DMS114 treated with DMSO at 0.1 percent for 48 hours (cell line): ENCODE data around the gene ASTN1.

Experiments used
- DNase-seq: peaks from one replicate; lab custom pipeline; 2025; ENCODE audit not compliant: unreplicated experiment; lab: John Stamatoyannopoulos, UW

Gene ASTN1

GRCh38 chr1:176996456-176997090 lies 167.9 kb downstream of the ASTN1 start:
- DNase-seq: no peak

DNA sequence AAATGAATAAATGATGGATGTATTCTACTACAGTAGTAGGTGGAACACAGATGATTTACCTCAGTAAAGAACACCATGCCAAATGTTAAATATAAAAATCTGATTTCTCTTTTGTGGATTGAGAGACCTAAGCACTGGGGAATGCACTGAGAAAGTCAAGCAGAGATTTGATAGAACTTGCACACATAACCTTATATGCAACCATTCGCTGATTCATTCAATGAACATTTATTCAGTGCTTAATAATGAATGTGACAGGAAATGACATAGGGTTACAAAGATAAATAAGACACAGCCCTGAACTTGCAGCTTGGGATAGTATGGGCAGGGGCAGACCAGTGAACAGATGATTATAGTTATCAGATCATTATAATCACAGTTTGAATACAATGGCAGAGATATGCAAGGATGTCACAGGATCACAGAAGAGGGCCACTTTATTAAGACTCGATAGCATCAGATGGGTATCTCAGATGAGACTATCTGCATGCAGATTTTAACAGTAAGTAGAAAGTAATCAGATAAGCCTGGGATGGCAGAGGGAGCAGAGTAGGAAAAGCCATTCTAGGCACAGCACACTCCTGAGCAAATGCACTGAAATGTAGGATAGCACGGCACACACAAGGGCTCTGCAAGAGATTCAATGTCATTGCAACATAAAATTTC lies 169.4 kb downstream of the ASTN1 start:
- no peak for DNase-seq

GRCh38 chr1:176993587-176993986 lies 170.9 kb downstream of the ASTN1 start:
- no peak for DNase-seq

GRCh38 chr1:176989754-176990153 lies 174.8 kb downstream of the ASTN1 start:
- DNase-seq: no peak

GRCh38 chr1:176989023-176989422 lies 175.5 kb downstream of the ASTN1 start:
- DNase-seq: no peak

- no peak for DNase-seq
These were observed 177.5 kb downstream of the ASTN1 start for GRCh38 chr1:176987016-176987415.

GRCh38 chr1:176983731-176984130 lies 180.8 kb downstream of the ASTN1 start:
- no peak for DNase-seq

DNA sequence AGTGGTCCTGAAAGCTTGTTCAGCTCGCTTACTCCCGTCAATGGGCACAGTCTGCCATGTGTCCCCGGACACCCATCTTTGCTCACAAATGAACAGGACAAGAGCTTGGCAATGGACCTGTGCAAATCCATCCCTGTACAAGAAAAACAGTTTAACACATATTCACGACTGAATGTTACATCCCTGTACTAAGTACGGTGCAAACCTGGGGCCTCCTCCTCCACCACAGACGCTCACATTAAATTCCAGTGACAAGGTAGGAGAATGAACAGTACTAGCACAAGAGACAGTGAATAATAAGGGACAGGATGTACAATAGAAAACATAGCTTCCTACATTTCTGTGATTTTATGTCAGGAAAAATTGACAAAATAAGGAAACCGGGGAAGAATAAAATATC lies 187.7 kb downstream of the ASTN1 start:
- DNase-seq: no peak

DNA sequence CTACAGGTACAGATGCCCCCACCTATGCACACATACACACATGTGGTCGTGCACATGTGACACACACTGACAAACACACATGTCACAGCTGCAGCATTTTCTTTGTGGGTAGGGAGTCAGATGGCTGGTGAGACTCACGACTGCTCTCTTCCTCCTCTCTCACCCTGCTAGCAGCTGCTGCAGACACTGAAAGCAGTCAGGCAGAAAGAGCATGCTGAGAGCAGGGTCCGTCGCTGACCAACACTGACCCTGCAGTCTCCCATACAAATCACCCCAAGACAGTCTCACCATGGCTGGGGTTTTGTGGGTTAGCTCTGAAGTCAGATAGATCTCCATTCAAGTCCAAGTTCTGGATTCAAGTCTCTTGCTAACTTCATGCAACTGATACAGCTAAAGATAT lies 188.3 kb downstream of the ASTN1 start:
- no peak for DNase-seq

GRCh38 chr1:176964687-176965086 lies 199.8 kb downstream of the ASTN1 start:
- no peak for DNase-seq

DNA sequence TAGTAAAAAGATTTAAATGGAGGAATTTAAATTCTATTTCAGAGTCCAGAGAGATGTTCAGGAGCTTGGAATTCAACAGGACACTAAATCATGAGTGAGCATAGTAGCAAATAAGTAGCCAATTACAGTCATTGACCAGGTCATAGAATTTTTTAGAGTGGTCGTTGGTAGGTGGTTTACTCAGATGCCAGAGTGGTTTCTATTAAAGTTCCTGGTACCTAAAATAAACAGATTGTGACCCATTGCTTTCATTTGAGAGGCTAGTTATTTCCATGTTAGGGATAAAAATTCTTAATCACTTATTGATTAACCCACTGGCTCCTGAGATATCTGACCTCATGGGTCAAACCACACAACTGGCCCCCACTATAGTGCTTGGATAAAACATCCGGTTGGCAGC lies 201.3 kb downstream of the ASTN1 start:
- DNase-seq: no peak

GRCh38 chr1:176961678-176962077 lies 202.8 kb downstream of the ASTN1 start:
- no peak for DNase-seq

- DNase-seq: no peak
These were observed 205.2 kb downstream of the ASTN1 start for GRCh38 chr1:176959191-176959820.

DNA sequence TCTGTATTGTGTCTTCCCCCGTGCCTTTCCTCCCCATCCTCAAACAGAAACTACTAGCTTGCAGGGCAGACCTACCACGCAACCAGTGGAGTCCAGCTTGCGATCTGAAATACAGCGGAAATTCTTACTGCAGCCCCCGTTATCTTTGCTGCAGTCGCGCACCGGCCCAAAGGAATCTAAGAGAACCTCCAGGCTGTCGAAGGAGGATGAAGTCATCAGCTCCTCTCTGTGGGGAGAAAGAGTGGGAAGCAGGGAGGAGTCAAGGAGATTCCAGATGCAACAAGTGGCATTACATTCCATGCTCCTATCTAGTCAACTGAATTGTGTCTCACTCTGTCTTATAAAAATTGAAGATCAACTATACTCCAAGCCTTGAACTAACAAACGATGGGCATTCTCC lies 206.9 kb downstream of the ASTN1 start:
- DNase-seq: no peak

- no peak for DNase-seq
These were observed 210.3 kb downstream of the ASTN1 start for GRCh38 chr1:176954242-176954641.

GRCh38 chr1:176950736-176951324 lies 213.7 kb downstream of the ASTN1 start:
- no peak for DNase-seq

DNA sequence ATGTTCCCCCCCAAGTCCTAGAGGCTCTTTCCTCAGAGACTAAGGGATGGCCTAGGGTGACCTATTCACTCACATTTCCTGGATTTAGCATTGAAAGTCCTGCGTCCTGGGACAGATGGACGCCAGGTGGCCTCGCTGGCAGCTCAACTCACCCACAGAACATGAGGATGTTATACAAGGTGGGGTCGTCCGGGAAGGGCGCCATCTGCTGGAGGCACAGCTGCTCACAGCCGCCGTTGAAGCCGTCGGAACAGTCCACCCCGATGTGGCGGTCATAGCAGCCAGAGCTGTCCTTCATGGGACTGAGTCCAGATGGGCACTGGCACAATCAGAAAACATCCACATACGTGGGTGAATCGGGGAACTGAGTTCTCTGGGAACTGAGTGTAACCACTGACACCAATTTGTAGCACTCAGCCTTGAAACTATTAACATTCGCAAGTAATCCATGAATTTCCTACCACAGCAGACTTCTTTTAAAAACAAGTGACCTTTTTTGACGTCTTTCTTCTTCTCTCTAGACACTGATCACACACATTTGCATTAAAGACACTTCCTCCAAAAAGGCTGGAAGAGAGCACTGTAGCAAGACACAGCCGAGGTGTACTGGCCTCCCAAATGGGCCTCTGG lies 215.4 kb downstream of the ASTN1 start:
- peak; percentile 2 for DNase-seq

- DNase-seq: no peak
These were observed 219.9 kb downstream of the ASTN1 start for GRCh38 chr1:176944606-176945005.

DNA sequence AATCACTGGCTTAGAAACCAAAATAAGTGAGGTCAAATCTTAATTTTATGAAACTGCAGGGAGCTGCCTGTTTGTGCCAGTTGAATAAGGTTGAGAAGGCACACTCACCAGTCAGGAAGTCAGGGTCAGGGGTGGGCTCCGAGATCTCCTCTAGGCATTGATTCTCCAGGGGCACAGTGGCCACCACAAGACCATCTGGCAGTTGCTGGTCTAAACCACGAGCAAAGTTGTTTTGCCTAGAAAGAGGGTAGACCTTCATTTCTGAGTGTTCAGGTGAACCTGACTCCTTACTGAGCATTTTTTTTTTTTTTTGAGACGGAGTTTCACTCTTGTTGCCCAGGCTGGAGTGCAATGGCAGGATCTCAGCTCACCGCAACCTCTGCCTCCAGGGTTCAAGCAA lies 220.7 kb downstream of the ASTN1 start:
- no peak for DNase-seq

DNA sequence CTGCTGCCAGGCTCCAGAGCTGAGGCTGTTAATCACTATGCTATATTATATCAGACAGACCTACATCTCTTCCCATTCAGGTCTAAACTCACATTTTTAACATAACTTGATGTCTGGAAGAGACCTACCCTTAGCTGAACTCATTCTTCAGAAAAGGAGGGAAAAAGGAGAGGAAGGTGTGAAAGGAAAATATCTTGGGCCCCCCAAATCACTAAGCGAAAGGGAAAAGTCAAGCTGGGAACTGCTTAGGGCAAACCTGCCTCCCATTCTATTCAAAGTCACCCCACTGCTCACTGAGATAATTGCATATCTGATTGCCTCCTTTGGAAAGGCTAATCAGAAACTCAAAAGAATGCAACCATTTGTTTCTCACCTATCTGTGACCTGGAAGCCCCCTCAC lies 222.2 kb downstream of the ASTN1 start:
- no peak for DNase-seq

- no peak for DNase-seq
These were observed 224.5 kb downstream of the ASTN1 start for GRCh38 chr1:176939993-176940392.

- no peak for DNase-seq
These were observed 226.1 kb downstream of the ASTN1 start for GRCh38 chr1:176938375-176938774.
